Esophagus muscularis mucosa (tissue), 4 donors: Measurements from ENCODE around the gene SYNGR1. TPM values are rescaled to one million over a fixed set of nuclear protein-coding genes. Genes with fewer than 3 reads are reported as not detected.

Experiments
- DNase-seq: peaks from one replicate; pipeline ENCODE4 v3.0.0-alpha.2; 2017; ENCODE audit errors: extremely low spot score
- H3K27ac ChIP-seq, 4 donors: fragments of 200-600 bp; sonication (generic); replicated peaks in 1 of 4; 1 replicate in 3 of 4; 2 replicates in 1 of 4; pipeline ENCODE4 v1.5.1; 2016 to 2019; ENCODE audit warnings: mild to moderate bottlenecking in 1 of 4
- H3K27me3 ChIP-seq, 4 donors: fragments of 200-600 bp; sonication (generic); one replicate each; pipeline versions ENCODE4 v1.5.1 to v1.6.0; 2016 to 2019
- H3K36me3 ChIP-seq, 4 donors: fragments of 200-600 bp; sonication (generic); one replicate each; pipeline ENCODE4 v1.5.1; 2016 to 2019
- H3K4me1 ChIP-seq, 4 donors: fragments of 200-600 bp; sonication (generic); one replicate each; pipeline ENCODE4 v1.5.1; 2016 to 2019
- H3K4me3 ChIP-seq, 4 donors: fragments of 200-600 bp; sonication (generic); 1 replicate in 2 of 4; 2 replicates in 2 of 4; pipeline ENCODE4 v1.5.1; 2016 to 2019; ENCODE audit warnings: mild to moderate bottlenecking in 4 of 4, moderate library complexity in 1 of 4
- H3K9me3 ChIP-seq, 4 donors: fragments of 200-600 bp; sonication (generic); 1 replicate in 3 of 4; 2 replicates in 1 of 4; pipeline ENCODE4 v1.5.1; 2016 to 2019
- EP300 ChIP-seq: sonication (generic); formaldehyde crosslinking; IDR thresholded peaks from one replicate; pipeline ENCODE4 v1.6.1; 2017; ENCODE audit warnings: antibody characterized with exemption
- POLR2A ChIP-seq: fragments of 450-650 bp; IDR thresholded peaks from one replicate; pipeline ENCODE4 v1.6.1; 2017; ENCODE audit warnings: antibody characterized with exemption, moderate library complexity, mild to moderate bottlenecking, low read depth
- POLR2AphosphoS5 ChIP-seq, 2 donors: sonication (generic); formaldehyde crosslinking; IDR thresholded peaks; one replicate each; pipeline ENCODE4 v1.6.1; 2017; ENCODE audit warnings: antibody characterized with exemption in 2 of 2
- WGBS: methylation state at CpG from one replicate; pipeline ENCODE4 v1.1.5; 2018; 5-methylcytosine and 5-hydroxymethylcytosine counted together
- intact Hi-C: fragments of 100-400 bp; cut with DNase I; formaldehyde crosslinking; loops from one replicate; pipeline ENCODE4 v1.15.1; 2023
- total RNA-seq, 4 donors: library from RNA; depleted of rRNA; stranded (reverse); fragments of >200 nt; gene quantifications; one replicate each; pipeline versions ENCODE4 v1.1.0 to v1.2.1, GENCODE V29; 2016
- TF ChIP-seq, protein P1 (sequence below), 3 experiments: fragments of 200-600 bp in 2 of 3; fragments of 450-650 bp in 1 of 3; sonication (generic) in 2 of 3; IDR thresholded peaks; one replicate each; pipeline ENCODE4 v1.5.1; 2017 to 2019; ENCODE audit warnings: antibody characterized with exemption in 3 of 3, mild to moderate bottlenecking in 2 of 3, moderate library complexity in 1 of 3

The SYNGR1 gene, protein sequence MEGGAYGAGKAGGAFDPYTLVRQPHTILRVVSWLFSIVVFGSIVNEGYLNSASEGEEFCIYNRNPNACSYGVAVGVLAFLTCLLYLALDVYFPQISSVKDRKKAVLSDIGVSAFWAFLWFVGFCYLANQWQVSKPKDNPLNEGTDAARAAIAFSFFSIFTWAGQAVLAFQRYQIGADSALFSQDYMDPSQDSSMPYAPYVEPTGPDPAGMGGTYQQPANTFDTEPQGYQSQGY
- 10 to 100 TPM; 14.4 to 29.4 (median 24.0) TPM for total RNA-seq

- H3K27ac ChIP-seq = peak within 1 kb of the TSS; percentile 79 to 84 (median 82)
- peaks cover 11 to 29% (median 26%) of the 10 kb centered on the region in 4 donors for H3K4me1 ChIP-seq
- H3K9me3 ChIP-seq = no peaks in the 10 kb centered on the region
- no peaks in the 10 kb centered on the region for H3K36me3 ChIP-seq
- no peaks in the 10 kb centered on the region for H3K27me3 ChIP-seq
- peak within 1 kb of the TSS; percentile 71 to 95 (median 82) for H3K4me3 ChIP-seq
- WGBS = 0% methylated on average over 5 of the region's 87 CpGs
- DNase-seq = no peak
- TF ChIP-seq POLR2A (no peak), POLR2AphosphoS5 (IDR thresholded peaks at IDR 0.05) (peak in 1 of 2 donors; percentile 62), EP300 (no peak)
- TF ChIP-seq, protein P1, sequence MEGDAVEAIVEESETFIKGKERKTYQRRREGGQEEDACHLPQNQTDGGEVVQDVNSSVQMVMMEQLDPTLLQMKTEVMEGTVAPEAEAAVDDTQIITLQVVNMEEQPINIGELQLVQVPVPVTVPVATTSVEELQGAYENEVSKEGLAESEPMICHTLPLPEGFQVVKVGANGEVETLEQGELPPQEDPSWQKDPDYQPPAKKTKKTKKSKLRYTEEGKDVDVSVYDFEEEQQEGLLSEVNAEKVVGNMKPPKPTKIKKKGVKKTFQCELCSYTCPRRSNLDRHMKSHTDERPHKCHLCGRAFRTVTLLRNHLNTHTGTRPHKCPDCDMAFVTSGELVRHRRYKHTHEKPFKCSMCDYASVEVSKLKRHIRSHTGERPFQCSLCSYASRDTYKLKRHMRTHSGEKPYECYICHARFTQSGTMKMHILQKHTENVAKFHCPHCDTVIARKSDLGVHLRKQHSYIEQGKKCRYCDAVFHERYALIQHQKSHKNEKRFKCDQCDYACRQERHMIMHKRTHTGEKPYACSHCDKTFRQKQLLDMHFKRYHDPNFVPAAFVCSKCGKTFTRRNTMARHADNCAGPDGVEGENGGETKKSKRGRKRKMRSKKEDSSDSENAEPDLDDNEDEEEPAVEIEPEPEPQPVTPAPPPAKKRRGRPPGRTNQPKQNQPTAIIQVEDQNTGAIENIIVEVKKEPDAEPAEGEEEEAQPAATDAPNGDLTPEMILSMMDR (IDR thresholded peaks at IDR 0.05) = no peak
- intact Hi-C loops = loop anchor here (10.0 kb wide), 1 partner anchor 175 kb away; the partner anchor contains the start of gene ATF4
These were observed at the start of gene SYNGR1 for GRCh38 chr22:39349967-39350726. TSS of gene SYNGR1 (plus strand) at chr22:39349991. CDS start at chr22:39350011, 20 bp downstream.

DNA sequence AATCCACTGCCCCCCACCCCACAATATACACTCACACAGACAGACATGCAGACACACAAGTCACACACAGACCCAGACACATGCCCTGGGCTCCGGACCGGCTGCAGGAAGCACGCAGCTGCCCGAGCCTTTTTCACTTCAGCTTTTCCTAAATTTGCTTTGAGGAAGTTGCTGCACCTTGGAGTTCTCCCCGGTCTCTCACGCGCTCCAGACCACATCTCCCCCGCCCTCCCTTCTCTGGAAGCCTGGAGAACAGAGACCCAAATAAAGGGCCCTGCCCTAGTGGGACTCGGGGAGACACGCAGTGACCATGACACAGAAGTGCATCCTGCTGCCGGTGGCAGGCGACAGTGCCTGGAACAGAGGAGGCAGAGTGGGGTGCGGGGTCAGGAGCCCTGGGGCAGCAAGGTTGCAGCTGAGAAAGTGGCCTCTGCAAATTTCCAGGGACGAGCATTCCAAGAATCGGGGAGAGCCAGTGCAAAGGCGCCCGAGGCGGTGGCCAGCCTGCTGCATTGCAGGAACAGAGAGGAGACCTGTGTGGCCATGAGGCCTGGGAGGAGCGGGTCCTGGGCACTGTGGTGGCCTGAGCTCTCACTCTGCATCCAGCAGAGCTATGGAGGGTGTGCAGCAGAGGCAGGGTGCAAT is 49.5 kb upstream of the SYNGR1 start:
- Histone ChIP-seq H3K27ac (peak overlapping the region; percentile 42 to 49 (median 46)), H3K27me3 (peaks cover 0 to 6% (median 0%) of the 10 kb centered on the region in 4 donors), H3K36me3 (no peaks in the 10 kb centered on the region), H3K4me1 (peaks cover 46 to 50% (median 49%) of the 10 kb centered on the region in 4 donors), H3K9me3 (no peaks in the 10 kb centered on the region), H3K4me3 (peak overlapping the region; percentile 21 to 33 (median 25))
- no peak for TF ChIP-seq POLR2A
- no peak for TF ChIP-seq POLR2AphosphoS5 (IDR thresholded peaks at IDR 0.05)
- TF ChIP-seq, protein P1 (IDR thresholded peaks at IDR 0.05) = no peak
- TF ChIP-seq EP300 = no peak
- no peak for DNase-seq
- intact Hi-C loops = no loop called here
- WGBS = 43% methylated on average over 19 of the region's 19 CpGs

DNA sequence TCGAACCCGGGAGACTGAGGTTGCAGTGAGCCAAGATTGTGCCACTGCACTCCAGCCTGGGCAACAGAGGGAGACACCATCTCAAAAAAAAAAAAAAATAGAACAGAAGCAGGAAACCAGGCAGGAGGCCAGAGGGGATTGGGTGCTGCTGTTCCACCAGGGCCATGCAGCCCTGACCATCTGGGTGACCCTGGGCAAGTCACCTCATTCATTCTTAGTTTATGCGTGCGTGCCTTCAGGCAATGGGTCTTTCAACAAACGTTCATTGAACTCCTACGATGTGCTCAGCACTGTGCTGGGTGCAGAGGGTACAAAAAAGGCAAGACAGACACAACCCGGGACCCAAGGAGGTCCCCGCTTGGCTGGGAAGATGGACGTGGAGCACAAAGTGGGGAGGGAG is 48.7 kb upstream of the SYNGR1 start:
- Histone ChIP-seq H3K36me3 (no peaks in the 10 kb centered on the region), H3K27ac (no peak overlapping the region), H3K4me1 (peaks cover 46 to 50% (median 49%) of the 10 kb centered on the region in 4 donors), H3K4me3 (no peak overlapping the region), H3K9me3 (no peaks in the 10 kb centered on the region), H3K27me3 (peaks cover 0 to 6% (median 0%) of the 10 kb centered on the region in 4 donors)
- no peak for TF ChIP-seq POLR2A
- no peak for TF ChIP-seq POLR2AphosphoS5 (IDR thresholded peaks at IDR 0.05)
- no peak for TF ChIP-seq EP300
- TF ChIP-seq, protein P1 (IDR thresholded peaks at IDR 0.05) = no peak
- DNase-seq = no peak
- intact Hi-C loops = no loop called here
- WGBS = 79% methylated on average over 9 of the region's 9 CpGs

- no peak overlapping the region for H3K4me3 ChIP-seq
- intact Hi-C loops = no loop called here
- no peak for DNase-seq
- TF ChIP-seq POLR2A (no peak), EP300 (no peak), POLR2AphosphoS5 (IDR thresholded peaks at IDR 0.05) (no peak)
- TF ChIP-seq, protein P1 (IDR thresholded peaks at IDR 0.05) = no peak
- H3K36me3 ChIP-seq = no peaks in the 10 kb centered on the region
- no peaks in the 10 kb centered on the region for H3K9me3 ChIP-seq
- H3K4me1 ChIP-seq = peaks cover 43 to 48% (median 45%) of the 10 kb centered on the region in 4 donors
- no peak overlapping the region for H3K27ac ChIP-seq
- 71% methylated on average over 7 of the region's 7 CpGs for WGBS
- peaks cover 0 to 6% (median 0%) of the 10 kb centered on the region in 4 donors for H3K27me3 ChIP-seq
These were observed 47.9 kb upstream of the SYNGR1 start for GRCh38 chr22:39301926-39302325.
